Epithelial cell of esophagus (primary cell): ENCODE data around the gene RIIAD1.

Experiments used
- DNase-seq: peaks from one replicate; pipeline ENCODE4 v3.0.0; 2010; ENCODE audit warnings: low read depth
- H3K4me3 ChIP-seq: 2 replicates; pipeline ENCODE4 v1.5.1; 2011; ENCODE audit warnings: mild to moderate bottlenecking, low read length, control low read depth
- CTCF ChIP-seq: IDR thresholded peaks from 2 replicates; pipeline ENCODE4 v1.5.1; 2011; ENCODE audit warnings: low read depth, mild to moderate bottlenecking, low read length, control low read depth, inconsistent platforms; ENCODE audit not compliant: insufficient read depth; ENCODE audit errors: missing control alignments

RIIAD1 gene

GRCh38 chr1:151720554-151720953, 768 bp upstream of the RIIAD1 start:
- TF ChIP-seq CTCF = no peak
- no peak for DNase-seq
- no peak overlapping the region for H3K4me3 ChIP-seq

- DNase-seq = peak; percentile 25
Measured at GRCh38 chr1:151721788-151722510, 627 bp downstream of the RIIAD1 start.

GRCh38 chr1:151723726-151724370, 2.5 kb downstream of the RIIAD1 start:
- TF ChIP-seq CTCF = no peak
- DNase-seq = peak; percentile 64
- H3K4me3 ChIP-seq = no peak overlapping the region

More at GRCh38 chr1:151721788-151722510, 627 bp downstream of the RIIAD1 start:
- H3K4me3 ChIP-seq = no peak overlapping the region
- no peak for TF ChIP-seq CTCF

- peak; percentile 9 for DNase-seq
- H3K4me3 ChIP-seq = no peak overlapping the region
- no peak for TF ChIP-seq CTCF
Measured at GRCh38 chr1:151728151-151729054, 7.1 kb downstream of the RIIAD1 start.

- H3K4me3 ChIP-seq = no peak overlapping the region
- no peak for TF ChIP-seq CTCF
- DNase-seq = no peak
Measured at GRCh38 chr1:151729157-151729965, 8.0 kb downstream of the RIIAD1 start.

- DNase-seq = no peak
- TF ChIP-seq CTCF = no peak
- no peak overlapping the region for H3K4me3 ChIP-seq
Measured at GRCh38 chr1:151729966-151730291, 8.6 kb downstream of the RIIAD1 start.
